ENCODE measurements around the gene PCBP1. TPM values are rescaled to one million over a fixed set of nuclear protein-coding genes. Genes with fewer than 3 reads are reported as not detected.

The PCBP1 gene
- total and polyA plus RNA-seq, 9 of the 15 experiments (the other 6 are each of a cell fraction or from before 2014, with no cell fraction given) = 19.2 to 407 (median 78.1) TPM

- TF ChIP-seq ZNF318 (IDR thresholded peaks at IDR 0.05; ENCODE audit: borderline replicate concordance in 1 of 2, low read depth in 1 of 2) (no peak), THRAP3 (IDR thresholded peaks at IDR 0.05; ENCODE audit: borderline replicate concordance) (no peak), HMG20A (CRISPR knock-in tag; conservative IDR thresholded peaks at IDR 0.05) (no peak), BDP1 (IDR thresholded peaks at IDR 0.05; ENCODE audit: insufficient read depth, insufficient read length) (no peak), ZBTB26 (CRISPR knock-in tag; IDR thresholded peaks at IDR 0.05) (no peak), ZNF830 (CRISPR knock-in tag; IDR thresholded peaks at IDR 0.05) (no peak), GTF3C2 (IDR thresholded peaks at IDR 0.05; ENCODE audit: borderline replicate concordance, extremely low read depth, insufficient read length) (no peak), ZNF518B (CRISPR knock-in tag; IDR thresholded peaks at IDR 0.05) (no peak), KLF13 (tag; IDR thresholded peaks at IDR 0.05; ENCODE audit: borderline replicate concordance, low read depth) (no peak)
Measured at GRCh38 chr2:70123829-70124116, 36.5 kb downstream of the PCBP1 start (continued).

All from K562 (cell line).